Cardiac muscle cell (in vitro differentiated cells and primary cell): Measurements from ENCODE around the gene WDFY3. TPM values are rescaled to one million over a fixed set of nuclear protein-coding genes. Genes with fewer than 3 reads are reported as not detected.

Experiments used
- DNase-seq, 2 donors: peaks; one replicate each; pipeline versions ENCODE4 v3.0.0 to v3.0.0-alpha.2; 2010 to 2017; ENCODE audit warnings: low read depth in 1 of 2, low spot score in 1 of 2
- H3K27ac ChIP-seq: fragments of 200-600 bp; sonication (generic); 2 replicates; pipeline ENCODE4 v1.5.1; 2016
- H3K27me3 ChIP-seq: fragments of 200-600 bp; sonication (generic); 2 replicates; pipeline ENCODE4 v1.6.0; 2016; ENCODE audit warnings: control low read depth
- H3K36me3 ChIP-seq: fragments of 200-600 bp; sonication (generic); 2 replicates; pipeline ENCODE4 v1.5.1; 2016; ENCODE audit warnings: control low read depth
- H3K4me1 ChIP-seq: fragments of 200-600 bp; sonication (generic); 2 replicates; pipeline ENCODE4 v1.8.1; 2017; ENCODE audit warnings: low read depth, mild to moderate bottlenecking, mixed run types
- H3K4me3 ChIP-seq: fragments of 200-600 bp; sonication (generic); 2 replicates; pipeline ENCODE4 v1.5.1; 2016; ENCODE audit warnings: mild to moderate bottlenecking
- H3K9me3 ChIP-seq: fragments of 200-600 bp; sonication (generic); 2 replicates; pipeline ENCODE4 v1.5.1; 2017; ENCODE audit warnings: low read depth, mild to moderate bottlenecking, control low read depth
- CTCF ChIP-seq: IDR thresholded peaks from 2 replicates; pipeline ENCODE4 v1.5.1; 2012; ENCODE audit warnings: low read depth, mild to moderate bottlenecking, low read length
- polyA plus RNA-seq: library from polyadenylated mRNA; unstranded; fragments of >200 nt; fragmentation: Nextera tagmentation; extraction: Ambion mirVana; gene quantifications from 2 replicates; pipeline ENCODE4 v1.2.1, GENCODE V29; 2016
- total RNA-seq: library from RNA; depleted of rRNA; stranded (reverse); fragments of >200 nt; gene quantifications from 2 replicates; pipeline ENCODE4 v1.2.3, GENCODE V29; 2016

WDFY3 gene
- total and polyA plus RNA-seq, 2 experiments from 2014 or later: 9.6 to 59.0 TPM

- Histone ChIP-seq H3K27ac (no peak overlapping the region), H3K27me3 (no peaks in the 10 kb centered on the region), H3K36me3 (peaks cover 12% of the 10 kb centered on the region), H3K9me3 (no peaks in the 10 kb centered on the region), H3K4me1 (peaks cover 14% of the 10 kb centered on the region), H3K4me3 (no peak overlapping the region)
- no peak for DNase-seq
- TF ChIP-seq CTCF: no peak
Observed at GRCh38 chr4:84856468-84857049, 109.9 kb downstream of the WDFY3 start.

GRCh38 chr4:84855774-84856173, 110.7 kb downstream of the WDFY3 start:
- H3K4me1 ChIP-seq: peaks cover 14% of the 10 kb centered on the region
- no peak overlapping the region for H3K27ac ChIP-seq
- peaks cover 12% of the 10 kb centered on the region for H3K36me3 ChIP-seq
- DNase-seq: peak in 1 of 2 donors; percentile 15
- no peak overlapping the region for H3K4me3 ChIP-seq
- H3K27me3 ChIP-seq: no peaks in the 10 kb centered on the region
- H3K9me3 ChIP-seq: no peaks in the 10 kb centered on the region
- TF ChIP-seq CTCF: no peak

GRCh38 chr4:84852081-84852480, 114.4 kb downstream of the WDFY3 start:
- no peaks in the 10 kb centered on the region for H3K9me3 ChIP-seq
- no peak for TF ChIP-seq CTCF
- peaks cover 9% of the 10 kb centered on the region for H3K36me3 ChIP-seq
- peaks cover 7% of the 10 kb centered on the region for H3K4me1 ChIP-seq
- no peak overlapping the region for H3K4me3 ChIP-seq
- H3K27ac ChIP-seq: no peak overlapping the region
- DNase-seq: no peak
- no peaks in the 10 kb centered on the region for H3K27me3 ChIP-seq

- no peak for DNase-seq
- Histone ChIP-seq H3K4me3 (no peak overlapping the region), H3K27me3 (no peaks in the 10 kb centered on the region), H3K27ac (no peak overlapping the region), H3K9me3 (no peaks in the 10 kb centered on the region), H3K36me3 (peaks cover 13% of the 10 kb centered on the region), H3K4me1 (no peaks in the 10 kb centered on the region)
- no peak for TF ChIP-seq CTCF
Observed at GRCh38 chr4:84849051-84849640, 117.3 kb downstream of the WDFY3 start.

GRCh38 chr4:84848432-84848831, 118.1 kb downstream of the WDFY3 start:
- no peaks in the 10 kb centered on the region for H3K27me3 ChIP-seq
- DNase-seq: no peak
- H3K36me3 ChIP-seq: peaks cover 13% of the 10 kb centered on the region
- no peaks in the 10 kb centered on the region for H3K4me1 ChIP-seq
- no peaks in the 10 kb centered on the region for H3K9me3 ChIP-seq
- no peak overlapping the region for H3K27ac ChIP-seq
- no peak overlapping the region for H3K4me3 ChIP-seq
- TF ChIP-seq CTCF: no peak
